GM19035 (cell line): ENCODE data around the gene GAS7.
"Not testable (repeated sequence)": the region's sequence is repeated elsewhere in the genome, so short reads cannot be mapped to it uniquely, and the experiment has no call there.

Source experiments
- ATAC-seq: cut with Tn5 transposase; IDR thresholded peaks from one replicate; pipeline ENCODE4 v1.9.1; 2021; ENCODE audit not compliant: unreplicated experiment

The GAS7 gene

DNA sequence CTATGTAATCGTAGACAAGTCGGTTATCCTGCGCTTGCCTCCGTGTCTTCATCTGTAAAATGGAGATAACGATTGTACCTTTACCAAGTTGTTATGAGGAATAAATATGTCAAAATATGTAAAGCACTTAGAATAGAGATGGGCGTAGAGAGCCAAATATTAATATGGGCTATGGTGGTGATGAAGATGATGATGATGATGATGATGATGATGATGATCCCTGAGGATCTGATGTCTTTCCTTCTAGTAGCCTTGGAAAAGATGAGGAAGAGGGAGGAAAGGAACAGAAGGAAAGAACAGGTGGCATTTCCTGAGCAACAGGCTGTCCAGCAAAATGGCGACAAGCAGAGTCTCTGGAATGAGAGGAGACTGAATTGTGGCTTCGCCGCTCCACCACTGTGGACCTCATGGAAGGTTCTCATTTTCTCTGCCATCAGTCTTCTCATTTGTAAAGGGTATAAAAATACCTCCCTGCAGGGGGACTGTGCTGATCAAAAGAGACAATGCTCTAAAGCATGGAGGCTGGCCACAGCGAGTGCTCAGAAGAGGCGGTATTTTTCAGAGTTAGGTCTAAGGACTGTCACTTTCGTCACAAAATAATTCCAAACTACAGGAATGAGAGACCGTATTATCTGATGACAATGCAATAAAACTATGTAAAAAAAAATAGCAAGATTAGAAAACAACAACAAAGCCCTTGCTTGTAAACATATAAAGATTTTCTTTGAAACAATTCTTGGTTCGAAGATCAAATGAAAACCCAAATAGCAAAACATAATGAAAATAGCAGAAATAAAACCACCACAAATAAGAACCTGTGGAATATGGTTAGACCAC lies 276.2 kb downstream of the GAS7 start:
- no peak for ATAC-seq

- ATAC-seq, result not testable (repeated sequence)
These were observed 277.2 kb downstream of the GAS7 start for GRCh38 chr17:9921216-9921615.

DNA sequence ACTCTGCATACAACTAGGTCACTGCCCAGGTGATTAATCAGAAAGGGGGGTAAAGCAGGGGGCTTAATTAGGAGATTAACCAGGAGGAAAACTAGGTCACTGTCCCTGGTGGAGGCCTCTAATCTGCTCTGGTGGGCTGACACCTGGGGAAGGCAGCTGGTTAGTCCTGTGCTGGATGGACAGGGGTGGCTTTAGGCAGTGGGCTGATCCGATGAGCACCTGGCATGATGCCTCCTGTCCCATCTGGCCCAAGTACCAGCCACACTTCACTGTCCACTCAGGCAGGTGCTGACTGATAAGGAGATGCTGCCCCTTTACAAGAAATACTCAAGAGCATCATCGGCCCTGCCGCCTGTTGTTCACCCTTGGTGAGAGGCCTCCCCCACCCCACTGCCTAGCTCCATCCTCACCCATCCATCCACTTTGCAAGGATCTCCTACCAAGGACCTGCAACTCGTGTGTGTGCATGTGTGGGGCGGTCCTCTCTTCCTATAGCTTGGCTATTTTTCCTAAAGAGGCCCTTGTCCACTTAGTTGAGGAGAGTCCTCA lies 279.5 kb downstream of the GAS7 start:
- ATAC-seq, result no peak

DNA sequence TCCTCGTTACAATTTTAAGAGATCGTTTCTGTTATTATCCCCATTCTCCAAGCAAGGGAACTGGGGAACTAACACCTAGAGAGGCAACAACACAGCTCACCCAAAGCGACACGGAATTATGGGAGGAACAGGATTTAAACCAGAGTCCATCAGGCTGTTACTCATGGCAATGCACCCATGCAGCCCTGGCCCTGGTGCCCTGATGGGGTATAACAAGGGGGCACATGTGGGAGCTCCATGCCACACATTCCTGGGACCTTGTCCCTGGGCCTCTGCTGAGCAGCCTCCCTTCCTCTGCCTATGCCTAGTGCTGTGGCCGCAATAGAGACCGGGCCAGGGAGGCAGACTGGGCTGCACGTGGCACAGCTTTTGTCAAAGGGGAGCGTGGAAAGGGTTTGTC lies 280.1 kb downstream of the GAS7 start:
- ATAC-seq, result no peak

- no peak for ATAC-seq
These were observed 280.6 kb downstream of the GAS7 start for GRCh38 chr17:9917801-9918200.

- no peak for ATAC-seq
These were observed 281.3 kb downstream of the GAS7 start for GRCh38 chr17:9917131-9917530.

DNA sequence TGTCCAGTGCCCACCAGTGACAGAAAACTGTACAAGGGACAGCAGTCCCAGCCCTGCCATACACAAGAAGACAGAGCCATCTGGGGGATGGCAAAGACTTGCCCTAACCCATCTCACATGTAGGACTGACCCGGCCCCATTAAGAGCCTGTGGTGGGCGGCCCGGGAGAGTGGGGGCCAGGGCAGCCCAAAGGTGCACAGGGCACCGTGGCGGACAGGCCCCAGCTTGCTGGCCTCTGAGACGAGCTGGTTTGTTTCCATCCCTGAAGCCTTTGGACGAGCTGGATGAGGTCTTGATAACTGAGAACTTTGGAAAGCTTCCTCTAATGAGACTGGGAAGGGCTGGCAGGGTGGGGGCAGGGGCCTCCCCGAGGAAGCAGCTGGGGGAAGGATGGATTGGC lies 282.3 kb downstream of the GAS7 start:
- no peak for ATAC-seq

GRCh38 chr17:9913476-9913875 lies 284.9 kb downstream of the GAS7 start:
- ATAC-seq, result no peak

DNA sequence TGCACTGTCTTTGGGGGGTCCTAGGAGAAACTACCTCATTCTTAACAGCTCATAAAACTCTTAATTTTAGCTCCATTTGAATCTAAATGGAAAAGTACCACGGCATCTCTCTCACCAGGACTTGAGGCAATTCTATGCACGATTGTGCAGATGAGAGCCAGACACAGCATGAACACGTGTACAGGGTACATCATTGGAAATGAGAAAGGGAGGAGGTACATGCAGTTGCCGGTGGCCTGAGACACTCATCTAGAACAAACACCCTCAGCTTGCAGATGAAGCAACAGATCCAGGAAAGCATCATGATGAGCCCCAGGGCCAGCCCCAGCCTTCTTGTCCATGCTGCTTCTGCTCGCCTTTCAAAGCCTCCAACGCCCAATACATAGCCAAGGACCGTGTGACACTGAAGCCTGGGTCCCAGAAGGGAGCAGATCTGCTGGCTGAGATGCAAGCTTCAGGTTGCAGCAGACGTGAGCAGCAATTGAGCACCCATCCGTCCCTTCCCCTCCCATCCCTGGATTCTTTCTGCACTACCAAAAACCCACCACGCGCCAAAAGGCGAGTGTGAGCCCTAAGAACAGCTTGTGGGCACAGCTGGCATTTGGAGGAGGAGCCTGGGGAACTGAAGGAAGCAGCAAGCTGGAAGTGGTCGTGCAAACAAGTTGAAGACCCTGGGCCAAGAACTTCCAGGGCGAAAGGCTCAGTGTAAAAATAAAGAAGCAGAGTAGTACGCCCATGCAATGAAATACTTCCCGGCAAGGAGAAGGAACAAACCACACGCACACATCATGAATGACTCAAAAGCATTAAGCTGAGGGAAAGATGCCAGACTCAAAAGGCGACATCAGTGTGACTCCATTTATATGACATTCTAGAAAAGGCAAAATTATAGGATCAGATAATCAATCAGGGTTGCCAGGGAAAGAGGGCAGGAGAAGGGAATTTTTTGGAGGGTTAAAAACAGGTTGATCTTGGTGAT lies 286.0 kb downstream of the GAS7 start:
- ATAC-seq, result no peak

DNA sequence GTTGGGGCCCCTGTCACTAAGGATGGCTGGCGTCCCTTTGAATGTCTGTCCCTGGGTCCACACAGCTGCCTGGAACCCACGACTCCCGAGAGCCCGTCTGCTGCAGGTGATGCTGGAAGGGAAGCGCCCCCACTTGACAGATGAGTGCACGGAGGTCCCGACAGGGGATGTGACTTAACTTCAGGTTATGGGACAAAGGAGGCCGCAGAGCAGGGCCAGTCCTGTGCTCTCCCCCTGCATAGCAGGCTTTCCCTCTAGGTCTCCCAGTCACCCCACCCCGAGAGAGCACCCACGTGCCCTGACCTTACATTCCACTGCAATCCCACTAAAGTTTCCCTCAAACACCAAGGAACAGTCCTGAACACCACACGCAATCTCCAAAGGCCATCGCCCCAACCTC lies 287.3 kb downstream of the GAS7 start:
- ATAC-seq, result no peak

DNA sequence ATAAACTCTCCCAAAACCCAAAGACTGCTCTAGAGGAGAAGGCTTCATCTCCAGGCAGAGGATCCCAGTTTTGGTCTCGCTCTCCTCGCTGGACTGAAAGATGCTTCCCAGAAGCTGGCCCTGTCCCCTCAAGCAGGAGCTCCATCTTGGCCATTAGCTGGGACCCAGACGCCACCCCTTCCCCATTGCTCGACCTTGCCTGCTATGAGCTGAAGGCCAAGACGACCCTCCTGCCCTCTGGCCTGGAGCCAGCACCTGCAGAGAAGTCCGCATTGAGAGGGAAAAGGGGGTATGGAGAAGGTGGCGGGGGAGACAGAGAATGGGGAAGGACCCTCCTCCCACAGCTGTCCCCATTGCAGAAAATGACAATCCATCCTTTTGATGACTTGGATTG lies 289.8 kb downstream of the GAS7 start:
- ATAC-seq, result no peak

DNA sequence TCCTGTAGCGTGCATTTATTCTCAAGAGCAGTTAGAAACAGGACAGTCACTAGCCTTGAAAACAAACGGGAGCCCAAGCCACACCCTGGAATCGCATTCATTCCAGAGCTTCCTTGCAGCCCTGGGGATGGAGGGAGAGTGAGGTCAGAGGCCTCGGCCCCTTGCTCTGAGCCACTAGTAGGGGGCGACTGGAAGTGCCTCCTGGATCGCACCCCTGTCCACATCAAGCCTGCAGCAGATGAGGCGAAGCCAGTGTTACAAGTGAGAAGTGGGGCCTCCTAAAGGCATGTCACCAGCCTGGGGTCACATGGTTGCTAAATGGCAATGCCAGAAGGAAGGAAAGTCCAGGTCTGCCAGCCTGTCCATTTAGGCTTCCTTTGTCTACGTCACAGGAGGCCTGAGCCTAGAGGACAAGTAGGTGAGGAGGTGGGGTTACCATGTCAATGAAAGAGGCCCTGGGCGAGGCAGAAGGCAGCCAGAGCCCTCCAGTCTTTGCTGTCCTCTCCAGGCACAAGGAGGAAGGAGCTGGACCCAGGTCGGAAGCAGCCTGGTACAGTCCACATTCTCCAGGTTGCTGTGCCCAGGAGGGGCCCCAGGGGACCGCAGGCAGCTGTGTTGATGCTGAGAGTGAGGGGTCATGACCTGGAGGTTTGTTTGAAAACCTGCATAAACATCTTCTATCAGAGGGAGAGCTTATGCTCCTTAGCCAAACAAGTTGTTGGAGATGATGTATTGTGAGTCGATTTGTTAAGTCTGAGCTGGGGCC lies 290.3 kb downstream of the GAS7 start:
- ATAC-seq, result no peak

GRCh38 chr17:9907131-9907530 lies 291.3 kb downstream of the GAS7 start:
- no peak for ATAC-seq

- no peak for ATAC-seq
These were observed 291.8 kb downstream of the GAS7 start for GRCh38 chr17:9906616-9907015.

DNA sequence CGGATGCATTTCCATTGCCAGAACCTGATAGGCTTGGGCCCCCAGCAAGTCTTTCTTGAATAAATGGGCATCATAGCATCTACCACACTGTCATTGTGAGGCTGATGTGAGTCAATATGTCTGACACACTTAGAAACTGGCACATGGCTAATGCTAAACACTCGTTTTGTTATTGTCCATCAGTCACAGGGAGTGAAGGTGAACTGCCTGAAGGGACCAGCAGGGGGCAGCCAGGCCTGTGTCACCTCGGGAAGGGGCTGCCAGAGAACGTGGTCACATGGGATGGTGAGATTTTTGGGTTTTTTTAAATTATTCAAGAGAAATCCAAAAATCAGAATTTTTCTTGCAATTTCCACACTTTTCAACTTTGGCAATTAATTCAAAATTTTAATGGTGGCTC lies 292.5 kb downstream of the GAS7 start:
- ATAC-seq, result no peak

GRCh38 chr17:9905078-9905415 lies 293.4 kb downstream of the GAS7 start, which contains the start of gene RCVRN:
TSS of gene RCVRN (minus strand) at chr17:9905271. CDS start at chr17:9905180, 91 bp downstream.
- ATAC-seq, result no peak

- no peak for ATAC-seq
These were observed 293.9 kb downstream of the GAS7 start for GRCh38 chr17:9904277-9905077.

DNA sequence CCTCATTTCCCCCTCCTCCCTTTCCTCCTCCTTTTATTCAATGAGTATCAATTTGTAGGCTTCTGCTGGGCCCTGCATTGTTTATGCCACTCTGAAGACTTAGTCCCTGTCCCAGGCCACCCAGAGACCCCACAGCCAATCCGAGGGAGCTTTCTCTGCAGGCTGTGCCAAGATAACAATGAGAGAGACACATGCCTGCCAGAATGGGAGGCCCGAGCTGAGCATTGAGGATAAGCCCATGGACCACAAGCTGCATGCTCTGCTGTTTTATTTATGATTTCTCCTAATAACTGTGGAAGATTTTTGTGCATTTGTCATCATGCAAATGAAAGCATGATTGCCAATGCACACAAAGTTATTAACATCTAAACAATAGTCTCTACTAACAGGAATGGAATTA lies 296.3 kb downstream of the GAS7 start:
- ATAC-seq, result no peak

DNA sequence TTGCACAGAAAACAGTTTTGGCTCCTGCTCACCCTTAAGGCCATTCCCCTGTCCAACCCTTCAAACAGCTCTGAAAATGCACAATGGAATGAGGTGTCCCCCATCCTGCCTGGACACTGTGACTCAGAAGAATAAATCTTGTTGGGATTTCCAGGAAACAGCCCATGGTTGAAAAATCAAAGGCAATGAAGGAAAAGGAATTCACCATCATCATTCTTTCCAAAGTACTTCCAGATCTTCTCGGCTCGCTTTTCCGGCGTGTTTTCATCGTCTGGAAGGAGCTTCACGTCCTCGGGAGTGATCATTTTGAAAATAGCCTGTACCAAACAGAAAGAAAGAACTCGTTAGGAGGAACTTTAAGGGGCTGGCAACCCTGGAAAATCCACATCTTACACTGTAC lies 297.6 kb downstream of the GAS7 start:
- no peak for ATAC-seq

DNA sequence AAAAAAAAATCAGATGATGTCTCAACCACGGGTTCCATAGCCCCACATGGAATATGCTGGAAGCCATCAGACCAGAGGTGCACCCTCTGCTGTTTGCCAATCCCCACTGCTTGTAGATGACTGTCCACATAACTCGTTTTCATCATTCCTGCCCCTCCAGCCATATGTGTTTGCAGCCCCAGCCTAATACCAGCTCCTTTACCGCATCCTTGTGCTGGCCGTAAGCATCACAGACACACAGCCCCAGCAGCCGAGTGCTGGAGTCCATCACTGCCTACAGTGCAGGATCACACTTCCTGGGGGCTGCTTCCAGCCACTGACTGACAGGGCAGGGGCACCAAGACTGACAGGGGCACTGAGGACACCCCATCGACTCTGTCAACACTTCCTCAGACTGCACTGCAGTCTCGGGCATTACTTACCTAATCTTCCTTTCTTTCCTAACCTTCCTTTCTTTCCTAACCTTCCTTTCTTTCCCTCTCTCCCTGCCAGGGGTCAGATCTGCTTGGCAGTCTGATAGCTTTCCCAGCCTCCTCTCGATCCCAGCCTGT lies 298.3 kb downstream of the GAS7 start:
- no peak for ATAC-seq
